IPS DF 6.9 (cell line): ENCODE measurements around the gene TMEM190.

Source experiments
- DNase-seq: peaks from one replicate; pipeline ENCODE4 v3.0.0-alpha.2; 2013; ENCODE audit warnings: low read depth, low spot score
- H3K27ac ChIP-seq: one replicate; pipeline ENCODE4 v1.5.1; 2013; ENCODE audit warnings: low read length, control low read depth
- H3K27me3 ChIP-seq: 2 replicates; pipeline ENCODE4 v1.6.1; 2013; ENCODE audit warnings: mild to moderate bottlenecking, low read length; ENCODE audit not compliant: control insufficient read depth, insufficient read depth
- H3K36me3 ChIP-seq: 2 replicates; pipeline ENCODE4 v1.6.1; 2013; ENCODE audit warnings: low read length; ENCODE audit not compliant: control insufficient read depth, insufficient read depth
- H3K4me1 ChIP-seq: 2 replicates; pipeline ENCODE4 v1.6.1; 2013; ENCODE audit warnings: low read length; ENCODE audit not compliant: control insufficient read depth, insufficient read depth
- H3K4me3 ChIP-seq: 2 replicates; pipeline ENCODE4 v1.5.1; 2013; ENCODE audit warnings: mild to moderate bottlenecking, low read length
- H3K9me3 ChIP-seq: 2 replicates; pipeline ENCODE4 v1.6.1; 2013; ENCODE audit warnings: low read length, inconsistent platforms; ENCODE audit not compliant: control insufficient read depth, insufficient read depth
- WGBS: extraction: QIAGEN DNeasy Blood & Tissue Kit; methylation state at CpG from one replicate; pipeline ENCODE4 v1.1.7; 2013; ENCODE audit warnings: mixed read lengths, missing lambda C conversion rate; ENCODE audit not compliant: insufficient read length, insufficient coverage; 5-methylcytosine and 5-hydroxymethylcytosine counted together

TMEM190 gene

DNA sequence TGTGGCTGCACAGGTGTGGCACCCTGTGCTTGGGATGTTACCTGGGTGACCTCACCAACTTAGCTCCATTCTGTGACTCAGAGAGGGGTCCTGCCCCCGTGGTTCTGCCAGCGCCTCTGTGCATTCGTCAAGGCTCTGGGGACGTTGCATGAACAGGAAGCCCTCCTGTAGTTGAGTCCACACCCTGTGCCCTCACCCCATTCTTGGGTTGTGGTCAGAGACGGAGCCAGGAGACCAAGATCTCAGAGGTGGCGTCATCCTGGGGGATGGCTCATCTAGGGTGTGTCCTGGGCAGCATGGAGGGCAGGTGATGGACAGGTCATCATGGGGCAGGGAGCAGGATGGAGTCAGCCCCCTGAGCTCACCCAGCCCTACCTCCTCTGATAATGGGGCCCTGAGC is 24.6 kb upstream of the TMEM190 start:
- no peak overlapping the region for H3K4me3 ChIP-seq
- no peak overlapping the region for H3K27ac ChIP-seq
- no CpG with 5 or more reads among the region's 6 CpGs for WGBS
- no peak for DNase-seq
- H3K9me3 ChIP-seq, result no peaks in the 10 kb centered on the region
- peaks cover 7% of the 10 kb centered on the region; the same call in 1 of the 2 replicates for H3K27me3 ChIP-seq
- H3K36me3 ChIP-seq, result peaks cover 5% of the 10 kb centered on the region
- H3K4me1 ChIP-seq, result peaks cover 16% of the 10 kb centered on the region

DNA sequence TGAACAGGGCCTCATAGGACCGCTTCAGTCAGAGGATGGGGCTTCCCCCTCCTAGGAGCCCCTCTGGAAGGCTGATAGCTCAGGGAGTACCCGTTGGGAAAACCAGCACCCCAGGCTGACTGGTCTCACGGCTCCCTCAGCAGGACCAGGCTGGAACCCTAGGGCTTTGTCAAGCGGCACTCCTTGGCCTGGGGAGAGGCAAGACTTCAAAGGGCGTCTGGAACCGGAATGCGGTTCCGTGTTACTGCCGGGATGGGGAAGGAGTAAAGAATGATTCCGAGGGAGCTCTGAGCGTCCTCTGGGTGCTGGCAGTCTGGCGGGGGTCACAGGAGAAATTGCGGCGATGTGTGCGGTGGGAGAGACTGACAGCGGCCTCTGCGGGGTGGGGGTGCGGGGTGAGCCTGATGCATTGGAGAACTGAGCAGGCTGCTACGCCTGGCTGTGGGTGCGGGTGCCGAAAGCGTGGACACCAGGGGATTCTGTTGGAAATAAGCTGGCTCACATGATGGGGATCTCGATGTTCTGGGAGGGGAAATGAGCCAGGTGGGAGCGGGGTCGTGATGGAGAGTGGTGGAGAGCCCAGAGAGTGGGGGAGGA is 24.0 kb upstream of the TMEM190 start:
- Histone ChIP-seq H3K9me3 (no peaks in the 10 kb centered on the region), H3K27ac (no peak overlapping the region), H3K36me3 (no peaks in the 10 kb centered on the region; the same call in 1 of the 2 replicates), H3K4me3 (no peak overlapping the region), H3K4me1 (peaks cover 12% of the 10 kb centered on the region), H3K27me3 (peaks cover 7% of the 10 kb centered on the region; the same call in 1 of the 2 replicates)
- no peak for DNase-seq
- no CpG with 5 or more reads among the region's 25 CpGs for WGBS

DNA sequence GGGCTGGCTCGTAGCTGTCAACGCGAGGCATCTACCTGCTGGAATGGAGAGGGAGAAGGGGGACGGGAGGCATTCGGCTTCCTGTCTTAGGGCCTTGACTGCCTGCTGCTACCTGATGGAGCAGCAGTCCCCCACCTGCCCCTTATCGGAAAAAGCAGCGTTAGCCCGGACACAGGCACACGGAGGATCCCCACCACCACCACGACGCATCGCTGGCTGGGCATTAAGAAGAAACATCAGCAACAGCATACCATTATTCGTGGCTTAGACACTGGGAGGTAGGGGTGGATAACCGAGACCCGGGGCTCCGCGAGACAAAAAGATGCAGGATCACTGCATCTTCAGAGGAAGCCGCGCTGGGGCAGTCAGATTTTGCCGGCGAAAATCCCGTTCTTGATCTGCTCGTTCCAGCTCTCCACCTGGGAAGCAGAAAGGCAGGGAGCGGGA is 23.2 kb upstream of the TMEM190 start:
- Histone ChIP-seq H3K36me3 (no peaks in the 10 kb centered on the region), H3K27me3 (peaks cover 7% of the 10 kb centered on the region; the same call in 1 of the 2 replicates), H3K4me3 (peak overlapping the region; percentile 55; the same call in 1 of the 2 replicates), H3K9me3 (no peaks in the 10 kb centered on the region), H3K27ac (no peak overlapping the region), H3K4me1 (peaks cover 7% of the 10 kb centered on the region)
- no peak for DNase-seq
- WGBS, result no CpG with 5 or more reads among the region's 24 CpGs

DNA sequence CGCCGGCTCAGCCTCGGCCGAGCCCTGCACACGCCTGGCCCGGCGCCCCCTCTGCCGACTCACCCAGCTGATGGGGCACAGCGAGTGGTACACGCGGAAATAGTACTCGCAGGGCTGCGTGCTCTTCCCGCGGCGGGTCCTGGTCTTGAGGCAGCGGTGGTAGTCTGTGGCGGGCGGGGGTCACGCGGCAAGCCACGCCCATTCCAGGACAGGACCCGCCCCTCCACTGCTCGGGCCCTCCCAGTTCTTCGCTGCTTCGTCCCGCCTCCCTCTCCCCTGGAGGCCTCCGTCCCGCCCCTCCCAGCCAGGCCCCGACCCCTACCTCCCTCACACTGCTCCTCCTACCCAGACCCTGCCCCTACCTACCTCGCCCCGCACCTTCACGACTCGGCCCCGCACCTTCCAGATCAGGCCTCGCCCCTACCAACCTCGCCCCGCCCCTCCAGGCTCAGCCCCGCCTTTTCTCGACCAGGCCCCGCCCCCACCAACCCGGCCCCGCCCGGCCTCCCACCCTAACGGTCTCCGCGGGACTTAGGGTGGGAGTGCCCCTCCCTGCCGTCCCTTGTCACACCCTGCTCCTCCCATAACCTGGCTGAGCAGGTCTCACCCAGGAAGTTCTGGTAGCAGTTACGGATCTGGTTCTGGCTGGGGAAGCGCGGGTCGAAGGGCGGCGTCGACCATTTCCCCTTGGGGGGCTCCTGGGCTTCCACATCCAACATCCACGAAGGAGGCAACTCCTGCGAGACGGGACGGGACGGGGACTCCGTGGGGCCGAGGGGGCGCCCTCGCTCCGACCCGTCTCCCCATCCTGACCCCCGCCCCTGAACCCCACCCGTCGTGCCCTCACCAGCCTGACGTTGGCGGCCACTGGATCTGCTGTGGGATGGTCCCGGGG is 22.6 kb upstream of the TMEM190 start:
- no CpG with 5 or more reads among the region's 72 CpGs for WGBS
- H3K36me3 ChIP-seq, result no peaks in the 10 kb centered on the region
- H3K4me3 ChIP-seq, result peak overlapping the region; percentile 55; the same call in 1 of the 2 replicates
- no peak overlapping the region for H3K27ac ChIP-seq
- H3K9me3 ChIP-seq, result no peaks in the 10 kb centered on the region
- peaks cover 7% of the 10 kb centered on the region; the same call in 1 of the 2 replicates for H3K27me3 ChIP-seq
- H3K4me1 ChIP-seq, result peaks cover 4% of the 10 kb centered on the region
- no peak for DNase-seq

DNA sequence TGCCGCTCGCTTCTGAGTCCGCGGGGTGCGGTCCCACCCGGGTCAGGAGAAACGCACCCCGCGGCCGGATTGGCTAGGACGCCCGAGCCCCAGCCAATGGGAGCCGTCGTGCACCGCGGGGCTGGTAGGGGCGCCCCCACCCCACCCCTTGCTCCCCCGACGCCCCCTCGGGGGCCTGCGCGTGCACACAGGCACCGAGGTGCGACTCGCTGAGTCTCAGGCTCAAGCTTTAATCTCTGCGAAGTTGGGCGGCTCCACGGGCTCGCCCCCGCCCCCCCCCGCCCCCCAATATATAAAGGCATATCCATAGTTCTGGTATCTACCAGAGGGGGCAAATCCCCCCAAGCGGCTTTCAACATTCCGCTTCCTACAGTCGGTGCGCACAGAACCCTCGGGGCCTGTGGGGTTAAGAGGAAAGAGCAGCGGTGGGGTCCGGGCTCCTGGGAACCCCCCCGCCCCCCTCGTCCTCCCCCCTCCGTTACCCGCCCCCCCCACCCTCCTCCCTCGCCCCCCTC is 21.9 kb upstream of the TMEM190 start, which contains the start of gene COX6B2:
COX6B2 (minus strand) TSS at position 22 of the 515 bp plus-strand sequence. CDS start 198 bp downstream, outside the sequence.
- no peak within 1 kb of the TSS for H3K27ac ChIP-seq
- H3K27me3 ChIP-seq, result peaks cover 7% of the 10 kb centered on the region; the same call in 1 of the 2 replicates
- H3K4me1 ChIP-seq, result peaks cover 4% of the 10 kb centered on the region
- H3K4me3 ChIP-seq, result peak within 1 kb of the TSS; percentile 55; the same call in 1 of the 2 replicates
- DNase-seq, result no peak
- no peaks in the 10 kb centered on the region for H3K36me3 ChIP-seq
- no CpG with 5 or more reads among the region's 43 CpGs for WGBS
- no peaks in the 10 kb centered on the region for H3K9me3 ChIP-seq

DNA sequence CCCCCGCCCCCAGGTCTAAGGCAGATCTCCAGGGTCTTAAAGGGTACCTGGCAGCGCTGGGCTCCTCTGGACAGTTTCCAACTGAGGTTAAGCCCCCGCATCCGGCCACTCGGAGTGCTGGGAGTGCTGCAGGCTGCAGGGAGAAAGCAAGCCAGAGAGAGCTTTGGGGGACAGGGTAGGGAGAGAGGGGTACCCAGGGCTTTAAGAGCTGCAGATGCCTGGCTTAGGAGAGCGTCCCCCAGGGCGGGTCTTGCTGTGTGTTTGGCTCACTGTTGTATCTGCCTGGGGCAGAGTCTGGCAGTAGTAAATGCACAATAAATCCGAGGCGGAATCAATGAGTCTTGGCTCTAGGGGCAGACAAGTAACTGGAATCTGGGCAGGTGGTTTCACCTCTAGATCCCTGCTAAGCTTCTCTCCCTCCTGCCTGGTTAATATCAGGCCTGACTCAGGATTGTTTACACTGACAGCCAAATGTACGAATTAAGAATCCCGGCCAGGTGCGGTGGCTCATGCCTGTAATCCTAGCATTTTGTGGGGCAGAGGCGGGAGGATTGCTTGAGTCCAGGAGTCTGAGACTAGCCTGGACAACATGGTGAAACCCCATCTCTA is 21.3 kb upstream of the TMEM190 start:
- Histone ChIP-seq H3K4me3 (no peak overlapping the region), H3K27me3 (peaks cover 7% of the 10 kb centered on the region; the same call in 1 of the 2 replicates), H3K4me1 (peaks cover 3% of the 10 kb centered on the region), H3K27ac (no peak overlapping the region), H3K36me3 (no peaks in the 10 kb centered on the region), H3K9me3 (no peaks in the 10 kb centered on the region)
- WGBS, result no CpG with 5 or more reads among the region's 13 CpGs
- DNase-seq, result no peak

DNA sequence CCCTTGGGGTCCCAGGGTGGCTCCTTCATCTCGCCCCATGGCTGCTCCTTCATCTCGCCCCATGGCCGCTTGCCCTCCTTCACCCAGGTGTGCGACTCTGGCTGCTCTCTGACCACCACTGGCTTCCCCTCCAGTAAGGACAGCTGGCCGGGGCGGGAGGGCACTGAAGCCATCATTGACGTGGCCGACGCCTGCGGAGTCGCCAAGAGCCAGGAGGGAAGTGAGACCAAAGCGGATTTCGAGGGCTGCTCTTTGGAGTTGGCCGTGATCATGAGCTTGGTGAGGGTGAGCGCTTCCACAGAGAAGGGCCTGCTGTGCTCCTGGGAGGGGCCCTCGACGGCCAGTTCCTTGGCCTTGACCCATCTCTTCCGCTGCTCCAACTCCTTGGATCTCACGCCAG is 18.1 kb upstream of the TMEM190 start:
- H3K36me3 ChIP-seq, result no peaks in the 10 kb centered on the region
- H3K27me3 ChIP-seq, result peaks cover 2% of the 10 kb centered on the region; the same call in 1 of the 2 replicates
- H3K4me3 ChIP-seq, result no peak overlapping the region
- DNase-seq, result no peak
- 0 out of 2 replicates have a peak, but pooled peaks cover 2% of the 10 kb centered on the region for H3K4me1 ChIP-seq
- no peaks in the 10 kb centered on the region for H3K9me3 ChIP-seq
- WGBS, result no CpG with 5 or more reads among the region's 19 CpGs
- H3K27ac ChIP-seq, result no peak overlapping the region

DNA sequence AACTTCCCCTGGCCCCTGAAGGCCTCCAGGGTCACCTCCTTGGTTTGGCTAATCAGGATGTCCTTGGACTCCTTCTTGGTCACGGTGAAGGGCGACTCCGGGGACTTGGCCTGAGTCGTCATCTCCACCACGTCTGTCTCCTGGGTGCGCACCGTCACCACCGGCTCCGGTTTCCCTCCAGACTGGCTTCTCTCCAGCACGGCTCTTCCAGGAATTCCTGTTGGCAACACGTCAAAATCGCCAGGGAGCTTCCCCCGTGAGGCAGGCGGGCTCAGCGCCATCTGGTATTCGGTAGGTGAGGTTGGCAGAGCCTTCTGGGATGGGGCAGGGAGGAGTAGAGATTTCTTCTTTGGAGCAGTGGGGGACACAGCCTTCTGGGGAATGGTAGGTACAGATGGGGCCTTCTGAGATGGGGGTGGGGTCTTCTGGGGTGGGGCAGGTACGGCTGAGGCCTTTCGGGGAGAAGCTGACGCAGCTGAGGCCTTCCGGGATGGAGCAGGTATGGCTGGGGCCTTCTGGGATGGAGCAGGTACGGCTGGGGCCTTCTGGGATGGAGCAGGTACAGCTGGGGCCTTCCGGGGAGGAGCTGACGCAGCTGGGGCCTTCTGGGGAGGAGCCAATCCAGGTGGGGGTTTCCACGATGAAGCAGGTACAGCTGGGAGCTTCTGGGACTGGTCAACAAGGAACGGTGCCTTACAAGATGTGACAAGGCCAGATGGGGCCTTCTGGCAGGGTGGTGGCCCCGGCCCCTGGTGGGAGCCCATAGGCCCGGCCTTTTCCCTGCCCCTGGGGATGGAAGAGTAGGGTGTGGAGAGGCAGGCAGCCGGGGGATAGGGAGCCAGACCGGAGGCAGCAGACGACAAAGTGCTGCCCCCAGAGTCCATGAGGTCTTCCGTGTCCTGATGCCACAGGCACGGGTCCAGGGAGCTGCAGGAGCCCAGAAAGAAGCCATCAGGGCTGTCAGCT is 17.4 kb upstream of the TMEM190 start:
- H3K4me1 ChIP-seq, result 0 out of 2 replicates have a peak, but pooled peaks cover 2% of the 10 kb centered on the region
- no peaks in the 10 kb centered on the region for H3K36me3 ChIP-seq
- no CpG with 5 or more reads among the region's 32 CpGs for WGBS
- no peak overlapping the region for H3K27ac ChIP-seq
- no peak overlapping the region for H3K4me3 ChIP-seq
- no peaks in the 10 kb centered on the region for H3K9me3 ChIP-seq
- no peak for DNase-seq
- peaks cover 2% of the 10 kb centered on the region; the same call in 1 of the 2 replicates for H3K27me3 ChIP-seq

DNA sequence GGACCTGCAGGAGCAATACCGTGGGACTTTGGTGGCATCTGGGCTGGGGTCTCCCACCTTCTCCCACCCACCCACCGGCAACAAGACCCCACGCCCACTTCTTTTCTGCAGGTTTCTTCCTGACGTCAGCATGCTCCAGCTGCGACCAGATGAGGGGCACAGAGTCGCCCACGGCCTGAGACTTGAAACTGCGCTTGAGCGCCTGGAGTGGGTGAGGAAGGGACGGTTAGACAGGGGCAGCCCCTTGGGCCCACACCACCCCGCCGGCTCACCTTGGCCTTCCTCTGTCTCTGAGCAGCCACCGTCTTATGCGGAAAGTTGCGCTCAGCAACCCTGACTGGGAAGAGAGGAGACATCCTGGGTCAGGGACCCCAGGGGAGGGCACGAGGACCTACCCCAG is 15.7 kb upstream of the TMEM190 start:
- no peaks in the 10 kb centered on the region for H3K36me3 ChIP-seq
- no CpG with 5 or more reads among the region's 16 CpGs for WGBS
- no peak overlapping the region for H3K4me3 ChIP-seq
- 0 out of 2 replicates have a peak, but pooled peaks cover 2% of the 10 kb centered on the region for H3K4me1 ChIP-seq
- DNase-seq, result no peak
- H3K27me3 ChIP-seq, result no peaks in the 10 kb centered on the region
- no peak overlapping the region for H3K27ac ChIP-seq
- no peaks in the 10 kb centered on the region for H3K9me3 ChIP-seq
